ENCODE data around the gene PLEKHA1.

PLEKHA1 gene

GRCh38 chr10:122344741-122345258, 29.7 kb upstream of the PLEKHA1 start:
- DNase-seq (ENCODE audit: low read depth, low spot score), result no peak
- no peak overlapping the region for H3K4me3 ChIP-seq (ENCODE audit: low read length)

GRCh38 chr10:122346326-122346950, 28.1 kb upstream of the PLEKHA1 start:
- no peak for DNase-seq (ENCODE audit: low read depth, low spot score)
- H3K4me3 ChIP-seq (ENCODE audit: low read length), result no peak overlapping the region

GRCh38 chr10:122347170-122347841, 27.2 kb upstream of the PLEKHA1 start:
- H3K4me3 ChIP-seq (ENCODE audit: low read length), result no peak overlapping the region
- DNase-seq (ENCODE audit: low read depth, low spot score), result no peak

- no peak overlapping the region for H3K4me3 ChIP-seq (ENCODE audit: low read length)
- peak; percentile 40 for DNase-seq (ENCODE audit: low read depth, low spot score)
These were observed 26.0 kb upstream of the PLEKHA1 start for GRCh38 chr10:122348512-122348911.

- no peak for DNase-seq (ENCODE audit: low read depth, low spot score)
- H3K4me3 ChIP-seq (ENCODE audit: low read length), result no peak overlapping the region
These were observed 25.6 kb upstream of the PLEKHA1 start for GRCh38 chr10:122348935-122349361.

- no peak for DNase-seq (ENCODE audit: low read depth, low spot score)
These were observed 24.6 kb upstream of the PLEKHA1 start for GRCh38 chr10:122349758-122350369.

GRCh38 chr10:122350893-122351292, 23.6 kb upstream of the PLEKHA1 start:
- no peak for DNase-seq (ENCODE audit: low read depth, low spot score)
- no peak overlapping the region for H3K4me3 ChIP-seq (ENCODE audit: low read length)

More at GRCh38 chr10:122349758-122350369, 24.6 kb upstream of the PLEKHA1 start:
- H3K4me3 ChIP-seq (ENCODE audit: low read length), result no peak overlapping the region

GRCh38 chr10:122352817-122353525, 21.5 kb upstream of the PLEKHA1 start:
- no peak overlapping the region for H3K4me3 ChIP-seq (ENCODE audit: low read length)
- no peak for DNase-seq (ENCODE audit: low read depth, low spot score)

GRCh38 chr10:122354383-122354782, 20.1 kb upstream of the PLEKHA1 start:
- H3K4me3 ChIP-seq (ENCODE audit: low read length), result no peak overlapping the region
- no peak for DNase-seq (ENCODE audit: low read depth, low spot score)

- DNase-seq (ENCODE audit: low read depth, low spot score), result no peak
- H3K4me3 ChIP-seq (ENCODE audit: low read length), result no peak overlapping the region
These were observed 16.8 kb upstream of the PLEKHA1 start for GRCh38 chr10:122357685-122358084.

- H3K4me3 ChIP-seq (ENCODE audit: low read length), result no peak overlapping the region
- DNase-seq (ENCODE audit: low read depth, low spot score), result no peak
These were observed 14.9 kb upstream of the PLEKHA1 start for GRCh38 chr10:122359621-122360020.

GRCh38 chr10:122361046-122361445, 13.5 kb upstream of the PLEKHA1 start:
- no peak for DNase-seq (ENCODE audit: low read depth, low spot score)
- no peak overlapping the region for H3K4me3 ChIP-seq (ENCODE audit: low read length)

- no peak for DNase-seq (ENCODE audit: low read depth, low spot score)
- H3K4me3 ChIP-seq (ENCODE audit: low read length), result no peak overlapping the region
These were observed 12.4 kb upstream of the PLEKHA1 start for GRCh38 chr10:122362031-122362592.

- H3K4me3 ChIP-seq (ENCODE audit: low read length), result no peak overlapping the region
- no peak for DNase-seq (ENCODE audit: low read depth, low spot score)
These were observed 11.9 kb upstream of the PLEKHA1 start for GRCh38 chr10:122362621-122363020.

GRCh38 chr10:122363311-122363710, 11.2 kb upstream of the PLEKHA1 start:
- no peak overlapping the region for H3K4me3 ChIP-seq (ENCODE audit: low read length)
- no peak for DNase-seq (ENCODE audit: low read depth, low spot score)

- DNase-seq (ENCODE audit: low read depth, low spot score), result no peak
- no peak overlapping the region for H3K4me3 ChIP-seq (ENCODE audit: low read length)
These were observed 10.6 kb upstream of the PLEKHA1 start for GRCh38 chr10:122363722-122364463.

- no peak overlapping the region for H3K4me3 ChIP-seq (ENCODE audit: low read length)
- DNase-seq (ENCODE audit: low read depth, low spot score), result no peak
These were observed 5.8 kb upstream of the PLEKHA1 start for GRCh38 chr10:122368502-122369254.

- no peak overlapping the region for H3K4me3 ChIP-seq (ENCODE audit: low read length)
- no peak for DNase-seq (ENCODE audit: low read depth, low spot score)
These were observed 1.4 kb upstream of the PLEKHA1 start for GRCh38 chr10:122373108-122373507.
